GM12878 (cell line): ENCODE measurements around the gene PANX2. TPM values are rescaled to one million over a fixed set of nuclear protein-coding genes. Genes with fewer than 3 reads are reported as not detected.

Source experiments
- ASH2L ChIP-seq: fragments of 300-600, 200-600 bp; sonication (generic); IDR thresholded peaks from 2 replicates; pipeline ENCODE4 v1.6.1; 2017; ENCODE audit warnings: low read depth, mild to moderate bottlenecking, borderline replicate concordance
- BACH1 ChIP-seq: fragments of 450-650 bp; IDR thresholded peaks from 2 replicates; pipeline ENCODE4 v1.6.1; 2017; ENCODE audit warnings: mild to moderate bottlenecking, borderline replicate concordance
- BCL11A ChIP-seq: IDR thresholded peaks from 2 replicates; pipeline ENCODE4 v1.6.1; 2011; ENCODE audit warnings: low read depth, low read length
- CHD1 ChIP-seq: IDR thresholded peaks from 2 replicates; pipeline ENCODE4 v1.6.1; 2012; ENCODE audit warnings: low read depth, low read length, improper control_type of control experiment
- FOXK2 ChIP-seq: fragments of 450-650 bp; IDR thresholded peaks from 2 replicates; pipeline ENCODE4 v1.6.1; 2017; ENCODE audit warnings: mild to moderate bottlenecking, moderate library complexity
- HDAC2 ChIP-seq: fragments of 200-600 bp; sonication (generic); IDR thresholded peaks from 2 replicates; pipeline ENCODE4 v1.6.1; 2017
- IKZF2 ChIP-seq, 2 experiments: fragments of 450-650 bp; IDR thresholded peaks; 2 replicates each; pipeline ENCODE4 v1.6.1; 2017; ENCODE audit warnings: mild to moderate bottlenecking in 2 of 2, moderate library complexity in 2 of 2
- IRF4 ChIP-seq: IDR thresholded peaks from 2 replicates; pipeline ENCODE4 v1.6.1; 2011; ENCODE audit warnings: low read depth, low read length
- KDM1A ChIP-seq: fragments of 200-600 bp; sonication (generic); IDR thresholded peaks from 2 replicates; pipeline ENCODE4 v1.6.1; 2016; ENCODE audit warnings: borderline replicate concordance
- NBN ChIP-seq: fragments of 450-650 bp; IDR thresholded peaks from 2 replicates; pipeline ENCODE4 v1.6.1; 2016
- NFYB ChIP-seq: IDR thresholded peaks from 2 replicates; pipeline ENCODE4 v1.6.1; 2011; ENCODE audit warnings: low read depth, mild to moderate bottlenecking, low read length, improper control_type of control experiment, moderate library complexity; ENCODE audit not compliant: insufficient read depth
- NR2C1 ChIP-seq: fragments of 450-650 bp; IDR thresholded peaks from 2 replicates; pipeline ENCODE4 v1.6.1; 2017; ENCODE audit warnings: antibody characterized with exemption, mild to moderate bottlenecking, moderate library complexity
- NR2C2 ChIP-seq: IDR thresholded peaks from 2 replicates; pipeline ENCODE4 v1.6.1; 2011; ENCODE audit warnings: borderline replicate concordance, low read depth; ENCODE audit not compliant: control insufficient read depth, insufficient read length
- NR2F1 ChIP-seq: fragments of 450-650 bp; conservative IDR thresholded peaks from 2 replicates; pipeline ENCODE4 v1.6.1; 2017; ENCODE audit warnings: mild to moderate bottlenecking
- RAD51 ChIP-seq: fragments of 450-650 bp; IDR thresholded peaks from 2 replicates; pipeline ENCODE4 v1.6.1; 2016; ENCODE audit warnings: moderate library complexity, mild to moderate bottlenecking, inconsistent platforms
- RELA ChIP-seq: fragments of 450-650 bp; IDR thresholded peaks from 2 replicates; pipeline ENCODE4 v1.8.0; 2014; ENCODE audit warnings: borderline replicate concordance; ENCODE audit not compliant: partially characterized antibody
- SP1 ChIP-seq: IDR thresholded peaks from one replicate; pipeline ENCODE4 v1.6.1; 2011; ENCODE audit warnings: low read depth, low read length
- TAF1 ChIP-seq: IDR thresholded peaks from 2 replicates; pipeline ENCODE4 v1.6.1; 2011; ENCODE audit warnings: mild to moderate bottlenecking, low read depth, low read length, borderline replicate concordance
- TARDBP ChIP-seq: IDR thresholded peaks from 2 replicates; pipeline ENCODE4 v1.6.1; 2016; ENCODE audit warnings: borderline replicate concordance
- ZNF24 ChIP-seq: fragments of 450-650 bp; IDR thresholded peaks from 2 replicates; pipeline ENCODE4 v1.6.1; 2017; ENCODE audit warnings: antibody characterized with exemption, mild to moderate bottlenecking
- polyA plus RNA-seq, 11 experiments: library from polyadenylated mRNA; depleted of rRNA in 4 of 11; unstranded in 6 of 11; stranded (reverse) in 5 of 11; fragments of >200 nt; fragmentation: Nextera tagmentation in 4 of 11; fragmentation: Illumina TruSeq in 1 of 11; extraction: Ambion mirVana in 4 of 11; extraction: Trizol in 1 of 11; gene quantifications; 1 replicate in 1 of 11; 2 replicates in 10 of 11; pipeline versions ENCODE4 v1.2.1 to v1.2.3, GENCODE V29; 2011 to 2016; ENCODE audit warnings: inconsistent platforms in 2 of 11, missing spikeins in 2 of 11, low read depth in 1 of 11
- total RNA-seq, 4 experiments: library from RNA; depleted of rRNA in 3 of 4; stranded (reverse); fragments of >200 nt in 3 of 4; fragmentation: Illumina TruSeq in 1 of 4; extraction: Trizol in 1 of 4; gene quantifications; 2 replicates each; pipeline versions ENCODE4 v1.2.1 to v1.2.3, GENCODE V29; 2013 to 2021
- TF ChIP-seq, protein P1 (sequence below): fragments of 150-350 bp; IDR thresholded peaks from 2 replicates; pipeline ENCODE4 v1.6.1; 2014; ENCODE audit warnings: mild to moderate bottlenecking, low read depth, low read length
- TF ChIP-seq, protein P2 (sequence below): fragments of 450-650 bp; IDR thresholded peaks from 2 replicates; pipeline ENCODE4 v1.6.1; 2016; ENCODE audit warnings: mild to moderate bottlenecking
- TF ChIP-seq, protein P3 (sequence below), 3 experiments: IDR thresholded peaks in 2 of 3; conservative IDR thresholded peaks in 1 of 3; 2 replicates each; pipeline ENCODE4 v1.5.1; 2011; ENCODE audit warnings: low read depth in 3 of 3, low read length in 3 of 3, mild to moderate bottlenecking in 3 of 3, control low read depth in 2 of 3, moderate library complexity in 2 of 3, inconsistent platforms in 1 of 3, mixed read lengths in 1 of 3; ENCODE audit not compliant: control insufficient read depth in 2 of 3, insufficient read depth in 1 of 3; ENCODE audit errors: extremely low read depth in 1 of 3
- TF ChIP-seq, protein P4 (sequence below): IDR thresholded peaks from 2 replicates; pipeline ENCODE4 v1.6.1; 2012; ENCODE audit warnings: low read depth, low read length, improper control_type of control experiment
- TF ChIP-seq, protein P5 (sequence below): fragments of 450-650 bp; IDR thresholded peaks from 2 replicates; pipeline ENCODE4 v1.6.1; 2017; ENCODE audit warnings: borderline replicate concordance

Gene PANX2
- total and polyA plus RNA-seq, 10 of the 15 experiments (the other 5 are each of a cell fraction or from before 2014, with no cell fraction given) = 0.04 to 0.44 (median 0.17) TPM; not detected in 5

DNA sequence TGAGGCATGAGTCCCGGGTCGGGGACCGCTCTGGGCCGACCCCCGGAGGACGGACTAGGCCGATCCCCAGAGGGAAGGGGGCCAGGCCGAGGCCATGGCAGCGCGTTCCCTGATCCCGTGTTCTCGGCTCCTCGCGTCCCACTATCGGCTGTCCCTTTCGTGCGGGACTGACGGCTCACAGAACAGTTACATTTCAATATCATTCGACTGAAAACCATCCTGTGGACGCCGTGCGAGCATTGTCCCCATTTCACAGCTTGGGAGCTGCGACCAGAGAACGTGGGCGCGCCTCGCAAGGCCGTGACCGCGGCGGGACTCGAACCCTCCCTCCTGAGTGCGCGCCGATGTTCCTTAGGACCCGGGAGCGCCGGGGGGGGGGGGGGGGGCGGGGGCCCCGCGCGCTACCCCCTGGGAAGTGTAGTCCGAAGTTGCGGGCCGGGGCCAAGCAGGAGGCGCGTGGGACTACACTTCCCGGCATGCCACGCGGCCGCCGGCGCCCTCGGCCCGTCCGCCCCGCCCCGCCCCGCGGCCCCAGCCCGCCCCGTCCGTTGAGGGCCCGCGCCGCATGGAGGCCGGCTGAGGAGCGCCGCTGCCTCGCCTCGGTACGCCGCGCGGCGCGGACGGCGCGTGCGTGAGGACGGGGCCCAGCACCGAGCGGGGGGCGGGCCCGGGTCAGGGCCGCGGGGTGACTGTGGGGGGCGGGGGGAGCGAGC is 15.0 kb downstream of the PANX2 start, which contains the start of gene TRABD (continued):
- TF ChIP-seq, protein P1, sequence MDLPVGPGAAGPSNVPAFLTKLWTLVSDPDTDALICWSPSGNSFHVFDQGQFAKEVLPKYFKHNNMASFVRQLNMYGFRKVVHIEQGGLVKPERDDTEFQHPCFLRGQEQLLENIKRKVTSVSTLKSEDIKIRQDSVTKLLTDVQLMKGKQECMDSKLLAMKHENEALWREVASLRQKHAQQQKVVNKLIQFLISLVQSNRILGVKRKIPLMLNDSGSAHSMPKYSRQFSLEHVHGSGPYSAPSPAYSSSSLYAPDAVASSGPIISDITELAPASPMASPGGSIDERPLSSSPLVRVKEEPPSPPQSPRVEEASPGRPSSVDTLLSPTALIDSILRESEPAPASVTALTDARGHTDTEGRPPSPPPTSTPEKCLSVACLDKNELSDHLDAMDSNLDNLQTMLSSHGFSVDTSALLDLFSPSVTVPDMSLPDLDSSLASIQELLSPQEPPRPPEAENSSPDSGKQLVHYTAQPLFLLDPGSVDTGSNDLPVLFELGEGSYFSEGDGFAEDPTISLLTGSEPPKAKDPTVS = no peak
- TF ChIP-seq, protein P2, sequence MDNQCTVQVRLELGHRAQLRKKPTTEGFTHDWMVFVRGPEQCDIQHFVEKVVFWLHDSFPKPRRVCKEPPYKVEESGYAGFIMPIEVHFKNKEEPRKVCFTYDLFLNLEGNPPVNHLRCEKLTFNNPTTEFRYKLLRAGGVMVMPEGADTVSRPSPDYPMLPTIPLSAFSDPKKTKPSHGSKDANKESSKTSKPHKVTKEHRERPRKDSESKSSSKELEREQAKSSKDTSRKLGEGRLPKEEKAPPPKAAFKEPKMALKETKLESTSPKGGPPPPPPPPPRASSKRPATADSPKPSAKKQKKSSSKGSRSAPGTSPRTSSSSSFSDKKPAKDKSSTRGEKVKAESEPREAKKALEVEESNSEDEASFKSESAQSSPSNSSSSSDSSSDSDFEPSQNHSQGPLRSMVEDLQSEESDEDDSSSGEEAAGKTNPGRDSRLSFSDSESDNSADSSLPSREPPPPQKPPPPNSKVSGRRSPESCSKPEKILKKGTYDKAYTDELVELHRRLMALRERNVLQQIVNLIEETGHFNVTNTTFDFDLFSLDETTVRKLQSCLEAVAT = no peak
- TF ChIP-seq SP1 = no peak
- peak; percentile 58; the same call in 1 of the 2 replicates for TF ChIP-seq NBN
- TF ChIP-seq RAD51 = no peak
- 0 out of 2 replicates have a peak, but pooled peaks have one; percentile 43 for TF ChIP-seq TAF1
- no peak for TF ChIP-seq NR2F1
- no peak for TF ChIP-seq ZNF24
- TF ChIP-seq CHD1 = no peak
- no peak for TF ChIP-seq BACH1
- TF ChIP-seq ASH2L = no peak
- TF ChIP-seq IRF4 = no peak
- no peak for TF ChIP-seq HDAC2
- TF ChIP-seq, protein P3, sequence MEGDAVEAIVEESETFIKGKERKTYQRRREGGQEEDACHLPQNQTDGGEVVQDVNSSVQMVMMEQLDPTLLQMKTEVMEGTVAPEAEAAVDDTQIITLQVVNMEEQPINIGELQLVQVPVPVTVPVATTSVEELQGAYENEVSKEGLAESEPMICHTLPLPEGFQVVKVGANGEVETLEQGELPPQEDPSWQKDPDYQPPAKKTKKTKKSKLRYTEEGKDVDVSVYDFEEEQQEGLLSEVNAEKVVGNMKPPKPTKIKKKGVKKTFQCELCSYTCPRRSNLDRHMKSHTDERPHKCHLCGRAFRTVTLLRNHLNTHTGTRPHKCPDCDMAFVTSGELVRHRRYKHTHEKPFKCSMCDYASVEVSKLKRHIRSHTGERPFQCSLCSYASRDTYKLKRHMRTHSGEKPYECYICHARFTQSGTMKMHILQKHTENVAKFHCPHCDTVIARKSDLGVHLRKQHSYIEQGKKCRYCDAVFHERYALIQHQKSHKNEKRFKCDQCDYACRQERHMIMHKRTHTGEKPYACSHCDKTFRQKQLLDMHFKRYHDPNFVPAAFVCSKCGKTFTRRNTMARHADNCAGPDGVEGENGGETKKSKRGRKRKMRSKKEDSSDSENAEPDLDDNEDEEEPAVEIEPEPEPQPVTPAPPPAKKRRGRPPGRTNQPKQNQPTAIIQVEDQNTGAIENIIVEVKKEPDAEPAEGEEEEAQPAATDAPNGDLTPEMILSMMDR (IDR thresholded peaks at IDR 0.05 in 2 of 3, conservative IDR thresholded peaks at IDR 0.05 in 1 of 3; ENCODE audit: control insufficient read depth in 2 of 3, extremely low read depth in 1 of 3, insufficient read depth in 1 of 3, low read depth in 3 of 3, low read length in 3 of 3) = no peak
- TF ChIP-seq IKZF2 (IDR thresholded peaks at IDR 0.05) = no peak
- TF ChIP-seq, protein P4, sequence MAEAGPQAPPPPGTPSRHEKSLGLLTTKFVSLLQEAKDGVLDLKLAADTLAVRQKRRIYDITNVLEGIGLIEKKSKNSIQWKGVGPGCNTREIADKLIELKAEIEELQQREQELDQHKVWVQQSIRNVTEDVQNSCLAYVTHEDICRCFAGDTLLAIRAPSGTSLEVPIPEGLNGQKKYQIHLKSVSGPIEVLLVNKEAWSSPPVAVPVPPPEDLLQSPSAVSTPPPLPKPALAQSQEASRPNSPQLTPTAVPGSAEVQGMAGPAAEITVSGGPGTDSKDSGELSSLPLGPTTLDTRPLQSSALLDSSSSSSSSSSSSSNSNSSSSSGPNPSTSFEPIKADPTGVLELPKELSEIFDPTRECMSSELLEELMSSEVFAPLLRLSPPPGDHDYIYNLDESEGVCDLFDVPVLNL = no peak
- no peak for TF ChIP-seq RELA
- no peak; the same call in 1 of the 2 replicates for TF ChIP-seq TARDBP
- TF ChIP-seq NR2C2 = no peak
- TF ChIP-seq FOXK2 = no peak
- peak; percentile 63 for TF ChIP-seq NR2C1
- TF ChIP-seq, protein P5, sequence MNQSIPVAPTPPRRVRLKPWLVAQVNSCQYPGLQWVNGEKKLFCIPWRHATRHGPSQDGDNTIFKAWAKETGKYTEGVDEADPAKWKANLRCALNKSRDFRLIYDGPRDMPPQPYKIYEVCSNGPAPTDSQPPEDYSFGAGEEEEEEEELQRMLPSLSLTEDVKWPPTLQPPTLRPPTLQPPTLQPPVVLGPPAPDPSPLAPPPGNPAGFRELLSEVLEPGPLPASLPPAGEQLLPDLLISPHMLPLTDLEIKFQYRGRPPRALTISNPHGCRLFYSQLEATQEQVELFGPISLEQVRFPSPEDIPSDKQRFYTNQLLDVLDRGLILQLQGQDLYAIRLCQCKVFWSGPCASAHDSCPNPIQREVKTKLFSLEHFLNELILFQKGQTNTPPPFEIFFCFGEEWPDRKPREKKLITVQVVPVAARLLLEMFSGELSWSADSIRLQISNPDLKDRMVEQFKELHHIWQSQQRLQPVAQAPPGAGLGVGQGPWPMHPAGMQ = no peak
- no peak for TF ChIP-seq NFYB
- no peak for TF ChIP-seq BCL11A
- no peak for TF ChIP-seq KDM1A
